MM.1S (cell line): ENCODE results near the gene EIPR1.

Experiments
- CTCF ChIP-seq: fragments of 300-600 bp; sonication (generic); IDR thresholded peaks from 2 replicates; pipeline ENCODE4 v1.5.1; 2016; ENCODE audit warnings: antibody characterized with exemption, low read length, mixed read lengths
- EZH2 ChIP-seq: fragments of 300-600 bp; sonication (generic); optimal IDR thresholded peaks from 2 replicates; pipeline ENCODE3; 2017; ENCODE audit warnings: low read depth, mild to moderate bottlenecking, antibody characterized with exemption, low read length, mixed read lengths
- EZH2phosphoT487 ChIP-seq: fragments of 300-600 bp; sonication (generic); IDR thresholded peaks from 2 replicates; pipeline ENCODE4 v1.6.1; 2018; ENCODE audit warnings: antibody characterized with exemption, low read length

GRCh38 chr2:3261511-3261910 lies 116.1 kb downstream of the EIPR1 start:
- TF ChIP-seq CTCF (no peak), EZH2phosphoT487 (no peak), EZH2 (no peak)
